NCI-H2171 treated with DMSO at 0.1 percent for 48 hours (cell line): ENCODE results near the gene ZNF142.

Experiments used
- DNase-seq: peaks from one replicate; lab custom pipeline; 2025; lab: John Stamatoyannopoulos, UW

The ZNF142 gene

DNA sequence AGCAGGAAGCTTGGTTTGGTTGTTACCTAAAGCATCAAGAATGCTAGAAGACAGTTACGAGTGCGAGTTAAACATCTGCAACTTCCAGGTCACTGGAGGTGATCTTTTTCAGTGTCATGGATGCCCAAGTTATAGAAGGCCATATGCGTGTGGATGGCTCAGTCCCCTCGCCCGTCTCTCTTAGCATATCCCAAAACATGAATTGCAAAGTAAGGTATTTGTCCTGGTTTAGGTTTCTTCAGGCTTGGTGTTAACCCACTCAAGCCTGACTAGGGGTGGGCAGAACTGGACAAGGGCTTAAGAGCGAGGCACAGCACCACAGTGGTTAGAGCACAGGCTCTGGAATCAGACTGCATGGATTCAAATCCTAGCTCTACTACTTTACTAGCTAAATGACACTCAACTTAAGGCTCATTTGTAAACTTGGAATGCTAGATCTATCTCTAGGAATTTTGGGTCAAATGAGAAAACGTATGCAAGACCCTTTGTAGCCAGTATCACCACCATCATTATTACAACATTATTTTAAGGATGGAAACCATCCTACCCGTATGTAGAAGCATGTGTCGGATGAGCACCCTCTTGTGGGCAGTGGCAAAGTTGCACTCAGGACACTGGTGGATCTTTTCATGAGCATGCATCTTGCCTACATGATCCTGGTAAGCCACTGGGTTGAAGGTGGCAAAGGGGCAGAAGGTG is 11.2 kb downstream of the ZNF142 start:
- DNase-seq = peak; percentile 58

DNA sequence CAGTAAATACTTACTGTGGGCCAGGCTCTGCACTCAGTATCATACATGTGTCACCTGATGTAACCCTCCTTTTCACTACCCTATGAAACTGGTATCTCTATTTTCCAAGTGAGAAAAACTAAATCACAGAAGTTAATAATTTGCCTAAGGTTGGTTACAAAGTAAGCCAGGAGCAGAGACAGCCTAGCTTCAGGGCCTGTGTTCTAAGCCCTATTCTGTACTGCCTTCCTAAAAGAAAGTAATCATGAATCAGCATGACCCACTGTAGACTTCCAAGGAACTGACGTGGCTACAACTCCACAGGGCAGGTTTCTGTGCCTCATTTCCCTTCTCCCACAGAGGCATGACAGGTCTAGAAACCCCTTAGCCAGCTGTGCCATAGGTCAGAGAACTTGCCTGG is 14.3 kb downstream of the ZNF142 start:
- no peak for DNase-seq

DNA sequence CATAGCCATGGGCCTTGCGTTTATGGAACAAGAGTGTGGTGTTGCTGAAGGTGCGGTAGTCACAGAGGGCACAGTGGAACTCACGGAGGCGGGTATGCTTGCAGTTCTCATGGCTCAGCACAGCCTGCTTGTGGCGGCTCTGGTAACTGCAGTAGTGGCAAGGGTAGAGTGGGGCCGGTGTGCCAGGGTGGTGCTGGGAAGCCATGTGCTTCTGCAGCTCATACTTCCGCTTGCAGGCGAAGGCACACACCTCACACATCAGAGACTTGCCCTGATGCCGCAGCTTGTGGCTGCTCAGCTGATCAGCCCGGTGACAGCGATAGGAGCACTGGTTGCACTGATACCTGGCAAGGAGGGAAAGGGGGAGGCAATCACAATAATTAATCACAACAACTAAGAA is 14.7 kb downstream of the ZNF142 start:
- no peak for DNase-seq

DNA sequence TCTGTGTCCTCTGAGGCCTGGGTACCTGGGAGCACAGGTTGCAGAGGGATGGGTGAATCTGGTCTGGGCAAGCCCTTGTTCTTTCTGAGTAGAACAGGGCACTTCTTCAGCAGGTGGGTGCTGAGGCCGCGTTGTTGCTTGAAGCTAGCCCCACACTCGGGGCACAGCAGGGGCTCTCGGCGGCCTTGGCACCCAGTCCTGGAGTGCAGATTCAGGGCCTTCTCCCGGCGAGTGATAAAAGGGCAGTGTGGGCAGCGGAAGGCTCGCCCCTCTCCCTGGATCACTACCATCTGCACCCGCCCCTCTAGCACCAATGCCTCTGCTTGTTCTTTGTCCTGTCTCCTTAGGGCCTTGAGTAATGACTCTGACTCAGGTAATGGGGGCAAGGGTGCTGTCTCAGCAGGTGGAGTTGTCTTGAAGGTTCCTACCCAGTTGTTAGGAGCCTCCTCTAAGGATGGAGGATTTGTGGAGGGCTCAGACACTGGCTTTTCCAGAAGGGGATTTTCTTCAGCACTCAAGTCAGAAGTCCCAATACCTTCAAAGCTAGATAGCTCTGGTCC is 15.6 kb downstream of the ZNF142 start:
- no peak for DNase-seq

DNA sequence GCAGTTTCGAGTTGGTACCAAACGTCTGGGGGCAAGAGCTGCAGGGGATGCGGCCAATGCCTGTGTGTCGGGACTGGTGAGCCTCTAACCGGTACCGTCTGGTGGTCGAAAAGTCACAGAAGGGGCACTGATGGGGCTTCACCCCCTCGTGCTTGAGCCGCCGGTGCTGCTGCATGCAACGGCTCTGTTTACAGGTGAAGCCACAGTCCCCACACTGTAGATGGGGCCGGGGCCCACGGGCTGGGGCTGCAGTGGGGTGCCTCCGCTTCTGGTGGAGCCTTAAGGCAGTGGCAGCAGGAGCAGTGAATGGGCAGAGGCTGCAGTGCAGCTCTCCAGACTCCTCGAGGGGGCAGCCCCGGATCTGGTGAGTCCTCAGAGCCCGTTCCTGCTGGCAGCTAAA is 16.6 kb downstream of the ZNF142 start:
- DNase-seq = no peak

DNA sequence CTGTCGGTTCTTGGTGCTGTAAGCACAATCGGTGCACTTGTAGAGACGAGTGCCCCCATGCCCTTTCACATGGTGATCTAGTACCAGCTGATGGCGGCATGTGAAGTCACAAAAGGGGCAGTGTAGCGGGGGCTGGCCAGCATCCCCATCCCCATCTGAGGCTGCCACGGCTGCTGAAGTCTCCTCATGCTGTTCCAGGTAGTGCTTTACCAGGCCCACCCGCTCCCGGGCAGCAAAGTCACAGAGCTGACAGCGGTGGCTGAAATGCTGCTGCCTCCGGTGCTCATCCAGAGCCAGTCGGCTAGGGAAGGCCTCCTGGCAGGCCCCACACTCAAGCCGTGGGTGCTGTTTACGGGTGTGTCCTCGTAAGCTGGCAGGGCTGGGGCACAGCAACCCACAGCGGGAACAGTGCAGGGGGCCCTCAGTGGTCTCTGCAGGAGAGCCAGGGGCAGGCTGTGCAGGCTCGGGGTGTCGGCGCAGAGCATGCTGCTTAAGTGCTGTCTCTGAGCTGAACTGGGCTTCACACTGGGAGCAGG is 17.2 kb downstream of the ZNF142 start:
- no peak for DNase-seq

DNA sequence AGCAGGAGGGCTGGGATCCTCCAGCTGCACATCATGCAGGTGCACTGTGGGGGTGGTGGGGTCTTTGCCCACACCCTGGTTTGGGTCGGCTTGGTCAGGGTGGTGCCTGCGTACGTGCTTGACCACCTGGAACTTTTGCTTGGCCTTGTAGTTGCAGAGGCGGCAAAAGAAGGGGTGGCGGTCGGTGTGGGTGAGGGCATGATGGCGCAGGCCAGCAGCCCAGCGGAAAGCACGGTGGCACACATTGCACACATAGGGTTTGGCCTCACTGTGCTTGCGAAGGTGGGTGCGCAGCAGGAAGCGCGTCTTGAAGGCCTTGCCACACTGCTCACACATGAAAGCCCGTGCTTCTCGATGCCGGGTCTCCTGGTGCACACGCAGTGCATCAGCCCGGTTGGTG is 21.1 kb downstream of the ZNF142 start:
- DNase-seq = no peak

DNA sequence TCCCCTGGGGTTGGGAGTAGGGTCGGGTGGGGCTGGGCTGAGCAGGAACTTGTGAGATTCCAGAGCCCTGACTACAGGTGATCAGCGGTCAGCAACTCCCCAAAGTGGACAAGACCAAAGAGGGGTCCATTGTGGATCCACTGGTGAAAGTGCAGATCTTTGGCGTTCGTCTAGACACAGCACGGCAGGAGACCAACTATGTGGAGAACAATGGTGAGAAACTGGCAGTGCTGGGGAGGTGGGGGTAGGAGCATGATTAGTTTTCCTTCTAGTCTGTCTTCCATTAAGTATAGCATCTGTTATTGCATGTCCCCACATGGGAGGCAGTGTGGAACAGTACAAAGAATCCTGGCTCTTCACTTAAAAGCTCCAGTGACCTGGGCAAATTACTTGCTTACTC is 23.7 kb downstream of the ZNF142 start:
- DNase-seq = no peak

DNA sequence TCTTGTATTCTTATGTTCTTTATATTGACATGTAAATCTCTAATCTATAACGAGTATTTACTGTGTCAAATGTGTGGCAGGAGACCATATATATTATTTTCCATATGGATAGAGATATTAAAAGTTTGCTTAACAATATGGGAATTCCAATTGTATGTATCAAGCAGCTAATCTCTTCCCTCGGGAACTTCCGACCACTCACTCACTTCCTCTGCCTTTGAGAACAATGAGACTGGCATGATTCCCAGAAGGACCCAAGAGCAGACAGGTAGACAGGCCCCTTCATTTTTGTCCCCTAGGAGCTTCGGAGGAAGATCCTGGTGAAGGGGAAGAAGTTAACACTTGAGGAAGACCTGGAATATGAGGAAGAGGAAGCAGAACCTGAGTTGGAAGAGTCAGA is 27.6 kb downstream of the ZNF142 start:
- DNase-seq = peak; percentile 22

DNA sequence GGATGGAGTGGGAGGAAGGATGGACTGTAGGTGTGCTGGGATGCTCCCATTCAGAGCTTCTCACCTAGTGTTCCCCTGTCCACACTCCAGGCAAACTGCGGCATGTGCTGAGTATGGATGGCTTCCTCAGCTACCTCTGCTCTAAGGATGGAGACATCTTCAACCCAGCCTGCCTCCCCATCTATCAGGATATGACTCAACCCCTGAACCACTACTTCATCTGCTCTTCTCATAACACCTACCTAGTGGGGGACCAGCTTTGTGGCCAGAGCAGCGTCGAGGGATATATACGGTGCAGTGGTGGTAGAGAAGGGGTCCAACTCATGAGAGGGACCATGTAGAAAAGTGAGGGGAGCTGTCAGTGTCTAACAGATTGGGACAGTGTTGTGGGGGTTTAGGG is 31.5 kb downstream of the ZNF142 start:
- no peak for DNase-seq

DNA sequence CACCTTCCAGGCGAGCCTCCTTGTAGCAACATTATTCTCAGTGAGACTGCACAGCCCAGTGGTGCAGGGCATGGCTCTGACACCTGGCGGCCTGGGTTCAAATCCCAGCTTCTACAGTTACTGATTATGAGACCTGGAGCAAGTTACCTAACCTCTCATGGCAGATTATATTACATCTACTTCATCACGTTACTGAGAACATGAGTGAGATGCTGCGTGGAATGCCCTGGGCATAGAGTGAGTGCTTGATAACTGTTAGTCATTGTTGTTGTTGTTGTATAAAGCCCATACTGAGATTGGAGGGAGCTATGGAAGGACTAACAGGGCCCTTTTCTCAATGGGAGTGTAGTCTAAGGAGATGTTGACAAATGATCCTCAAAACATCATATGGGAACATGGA is 33.1 kb downstream of the ZNF142 start:
- DNase-seq = no peak

DNA sequence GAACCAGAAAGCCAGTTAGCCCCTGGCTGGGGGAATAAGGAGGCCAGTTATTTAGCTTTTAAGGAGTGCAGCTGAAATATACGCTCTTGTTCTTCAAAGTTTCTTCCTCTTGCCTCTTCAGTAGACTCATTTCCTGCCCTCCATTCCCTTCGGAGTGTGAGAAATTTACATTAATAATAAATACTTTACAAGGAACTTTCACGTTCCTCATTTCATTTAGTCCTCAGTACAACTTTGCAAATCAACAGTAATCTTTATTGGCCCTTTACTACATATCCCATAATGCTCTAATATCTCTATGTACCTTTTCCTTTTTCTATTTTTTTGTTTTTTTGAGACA is 36.1 kb downstream of the ZNF142 start:
- DNase-seq = no peak

DNA sequence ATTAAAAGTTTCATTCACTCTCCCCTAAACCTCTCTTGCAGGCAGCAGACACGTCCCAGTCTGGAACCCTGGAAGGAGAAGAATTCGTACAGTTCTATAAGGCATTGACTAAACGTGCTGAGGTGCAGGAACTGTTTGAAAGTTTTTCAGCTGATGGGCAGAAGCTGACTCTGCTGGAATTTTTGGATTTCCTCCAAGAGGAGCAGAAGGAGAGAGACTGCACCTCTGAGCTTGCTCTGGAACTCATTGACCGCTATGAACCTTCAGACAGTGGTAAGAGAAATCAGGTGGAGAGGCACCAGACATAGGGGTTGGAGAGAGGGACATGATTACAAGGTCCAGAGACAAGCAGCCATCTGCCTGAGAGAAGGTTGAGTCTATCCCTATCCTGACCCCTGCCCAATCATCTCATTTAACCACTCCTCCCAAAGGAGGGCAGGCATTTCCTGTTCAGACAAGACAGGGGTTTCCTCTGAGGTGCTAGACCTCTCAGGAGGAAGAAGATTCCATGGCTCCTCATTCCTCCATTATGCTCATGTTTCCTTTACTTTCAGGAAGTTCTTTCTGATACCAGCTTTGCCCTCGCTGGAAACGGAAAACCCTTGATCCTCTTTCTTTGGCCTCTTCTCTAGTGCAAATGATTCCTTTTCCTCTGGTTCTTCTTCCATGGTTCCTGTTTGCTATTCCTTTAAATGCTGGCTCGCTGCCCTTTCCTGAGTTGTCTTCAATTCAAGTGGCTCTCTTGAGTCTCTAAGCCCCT is 36.6 kb downstream of the ZNF142 start:
- DNase-seq = no peak

DNA sequence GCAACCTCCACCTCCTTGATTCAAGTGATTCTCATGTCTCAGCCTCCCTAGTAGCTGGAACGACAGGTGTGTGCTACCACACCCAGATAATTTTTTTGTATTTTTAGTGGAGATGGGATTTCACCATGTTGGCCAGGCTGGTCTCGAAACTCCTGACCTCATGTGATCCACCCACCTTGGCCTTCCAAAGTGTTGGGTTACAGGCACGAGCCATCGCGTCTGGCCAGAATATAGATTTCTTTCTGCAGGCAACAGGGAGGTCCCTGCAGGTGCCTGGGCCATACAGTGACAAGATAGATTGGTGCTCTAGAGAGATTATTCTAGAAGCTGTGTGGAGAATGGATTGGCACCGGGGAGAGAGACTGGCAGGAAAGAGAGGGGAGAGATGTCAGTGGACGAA is 38.4 kb downstream of the ZNF142 start:
- no peak for DNase-seq

DNA sequence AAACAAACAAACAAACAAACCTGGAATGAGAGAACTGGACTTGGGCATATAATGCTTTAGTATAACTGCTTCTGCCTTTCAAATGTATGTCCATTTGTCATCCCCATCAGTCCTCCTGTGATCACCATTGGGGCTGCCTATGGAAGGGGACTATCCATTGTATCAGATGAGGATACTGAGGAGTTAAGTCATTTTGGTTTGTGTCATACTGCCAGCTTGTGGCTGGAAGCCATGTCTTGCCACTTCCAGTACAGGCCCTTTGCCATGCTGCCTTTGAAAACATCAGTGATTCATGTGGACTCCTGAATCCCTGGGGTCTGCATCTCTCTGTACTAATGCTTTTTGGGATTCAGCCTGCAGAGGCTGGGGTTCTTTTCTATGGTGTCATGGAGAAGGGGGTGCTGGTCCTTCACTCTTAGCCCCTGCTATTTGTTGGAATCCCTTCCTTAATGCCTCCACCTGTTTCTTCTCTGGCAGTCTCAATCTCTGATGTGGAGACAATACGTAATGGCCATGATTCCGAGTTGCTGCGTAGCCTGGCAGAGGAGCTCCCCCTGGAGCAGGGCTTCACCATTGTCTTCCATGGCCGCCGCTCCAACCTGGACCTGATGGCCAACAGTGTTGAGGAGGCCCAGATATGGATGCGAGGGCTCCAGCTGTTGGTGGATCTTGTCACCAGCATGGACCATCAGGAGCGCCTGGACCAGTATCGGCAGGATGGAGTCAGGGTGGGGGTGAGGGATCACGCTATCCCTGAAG is 41.1 kb downstream of the ZNF142 start:
- DNase-seq = peak; percentile 31

DNA sequence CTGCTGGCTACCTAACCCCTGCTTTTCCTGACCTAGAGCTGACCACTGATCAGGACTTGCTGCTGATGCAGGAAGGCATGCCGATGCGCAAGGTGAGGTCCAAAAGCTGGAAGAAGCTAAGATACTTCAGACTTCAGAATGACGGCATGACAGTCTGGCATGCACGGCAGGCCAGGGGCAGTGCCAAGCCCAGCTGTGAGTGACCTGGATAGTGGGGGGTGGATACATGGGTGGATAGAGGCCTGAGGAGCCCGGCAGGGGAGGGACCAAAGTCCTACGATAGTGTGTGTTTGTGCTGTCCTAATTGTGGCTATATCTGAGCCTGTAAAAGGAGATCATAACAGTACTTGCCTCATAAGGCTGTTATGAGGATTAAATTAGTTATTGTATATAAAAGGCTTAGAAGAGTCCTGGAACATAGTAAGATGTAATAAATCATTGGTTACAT is 43.5 kb downstream of the ZNF142 start:
- no peak for DNase-seq

DNA sequence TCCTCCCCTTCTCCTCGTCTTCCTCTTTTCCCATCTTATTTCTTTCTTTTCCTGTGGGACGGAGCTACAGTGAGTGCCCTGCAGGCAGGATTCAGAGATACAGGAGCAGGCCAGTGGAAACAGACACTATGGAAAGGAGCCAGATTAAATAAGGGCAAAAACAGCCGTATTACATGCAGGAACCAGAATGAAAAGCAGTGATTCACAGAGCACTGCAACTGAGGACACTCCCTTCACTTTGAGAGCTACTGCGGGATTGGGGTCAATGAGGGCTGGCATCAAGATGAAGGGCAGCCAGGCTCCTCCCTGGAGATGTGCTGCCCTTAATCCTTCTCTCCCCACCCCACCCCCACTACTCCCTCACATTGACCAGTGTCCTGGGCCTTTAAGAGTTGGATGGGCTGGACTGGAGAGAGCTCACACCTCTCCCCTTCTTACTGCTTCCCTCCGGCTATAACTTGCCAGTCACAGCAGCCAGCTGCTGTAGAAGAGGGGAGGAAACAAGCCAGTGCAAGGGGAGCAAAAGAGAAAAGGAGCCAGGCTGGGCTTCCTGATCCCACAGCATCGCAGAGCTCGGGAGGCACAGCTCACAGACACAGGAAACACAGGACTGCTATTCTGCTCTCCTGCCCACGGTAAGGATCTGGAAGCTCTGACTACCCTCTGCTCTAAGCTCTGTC is 51.8 kb downstream of the ZNF142 start, which contains the start of gene PLCD4:
Gene PLCD4, plus strand, starts transcription at position 464 of the 680 bp plus-strand sequence. CDS start 7,841 bp downstream, outside the sequence.
- peak; percentile 36 for DNase-seq

DNA sequence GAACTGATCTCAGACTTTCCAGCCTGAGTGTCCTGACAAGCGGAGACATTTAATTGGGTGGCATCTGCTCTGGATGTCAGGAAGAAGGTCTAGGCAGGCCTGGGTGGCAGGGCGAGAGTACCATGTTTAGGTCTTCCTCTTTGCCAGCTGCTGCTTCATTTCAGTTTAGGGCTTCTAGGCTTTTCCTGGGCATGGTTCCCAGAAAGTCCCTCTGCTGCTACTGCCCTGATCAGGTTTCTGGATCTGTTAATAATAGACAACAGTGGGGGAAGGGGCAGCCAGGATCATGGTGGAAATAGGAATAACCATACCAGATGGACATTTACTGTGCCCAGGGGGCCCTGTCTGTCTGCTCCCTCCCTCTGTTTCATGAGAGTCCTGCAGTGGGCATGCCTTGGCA is 54.0 kb downstream of the ZNF142 start:
- DNase-seq = peak; percentile 99
